NCI-H1436 treated with DMSO at 0.1 percent for 48 hours (cell line): ENCODE measurements around the gene ZNF143.
"Not testable (repeated sequence)": the region's sequence is repeated elsewhere in the genome, so short reads cannot be mapped to it uniquely, and the experiment has no call there.

ENCODE experiments used
- DNase-seq: peaks from one replicate; lab custom pipeline; 2025; lab: John Stamatoyannopoulos, UW

ZNF143 gene

DNA sequence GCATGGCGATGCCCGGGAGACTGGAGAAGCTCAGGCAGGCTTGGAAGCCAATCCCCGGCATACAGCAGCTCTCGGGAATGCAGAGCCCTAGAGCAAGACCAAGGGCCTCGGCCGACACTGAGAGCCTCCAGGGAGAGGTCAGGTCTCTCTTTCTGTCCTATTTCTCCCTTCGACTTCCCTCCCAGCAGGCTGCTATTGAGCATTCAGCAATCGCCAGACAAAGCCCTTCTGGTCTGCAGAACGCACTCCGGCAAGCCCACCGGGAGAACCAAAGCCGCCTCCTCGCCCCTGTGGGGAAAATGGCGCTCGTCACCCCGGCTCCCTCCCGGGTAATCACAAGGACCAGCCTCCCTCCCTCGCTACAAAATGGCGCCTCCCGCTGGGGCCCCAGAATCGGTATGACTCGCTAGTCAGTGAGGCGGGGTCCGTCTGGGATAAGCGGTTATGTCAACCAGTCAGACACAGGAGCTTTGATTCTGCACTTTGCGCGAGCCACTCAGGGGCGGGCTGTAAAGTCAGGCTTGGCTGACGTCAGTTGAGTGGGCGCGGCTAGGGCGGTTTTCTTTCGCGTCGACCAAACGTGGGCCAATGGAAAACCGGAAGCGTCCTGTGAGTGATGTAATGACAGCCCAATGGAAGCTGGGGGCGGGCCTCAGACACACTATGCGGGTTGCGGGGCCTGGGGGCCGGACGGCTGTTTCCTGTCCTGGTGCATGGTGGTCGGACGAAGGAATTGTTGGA lies at the start of gene ZNF143:
Gene ZNF143, plus strand, starts transcription at position 691 of the 741 bp plus-strand sequence. CDS start 10,297 bp downstream, outside the sequence.
- DNase-seq = peak; percentile 99

DNA sequence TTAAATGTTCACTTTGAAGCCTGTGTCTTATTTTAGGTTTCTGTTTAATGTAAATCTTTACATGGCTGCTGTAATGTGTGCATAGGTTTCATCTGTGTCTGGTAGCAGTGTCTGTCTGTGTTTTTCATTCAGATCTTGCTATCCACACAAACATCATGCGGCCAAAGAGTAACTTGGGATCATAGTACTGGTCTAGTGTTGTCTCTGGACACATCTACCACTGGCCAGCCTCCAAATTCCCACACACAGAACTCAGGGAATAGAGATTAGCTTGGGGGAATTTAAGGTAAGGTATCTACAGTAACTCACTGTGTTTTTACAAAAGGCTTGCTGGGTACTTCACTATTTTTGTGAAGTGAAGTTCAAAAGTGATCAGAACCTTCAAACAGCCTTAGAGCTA lies 32.1 kb upstream of the ZNF143 start:
- DNase-seq = no peak

- no peak for DNase-seq
These were observed 22.2 kb upstream of the ZNF143 start for GRCh38 chr11:9438611-9439010.

DNA sequence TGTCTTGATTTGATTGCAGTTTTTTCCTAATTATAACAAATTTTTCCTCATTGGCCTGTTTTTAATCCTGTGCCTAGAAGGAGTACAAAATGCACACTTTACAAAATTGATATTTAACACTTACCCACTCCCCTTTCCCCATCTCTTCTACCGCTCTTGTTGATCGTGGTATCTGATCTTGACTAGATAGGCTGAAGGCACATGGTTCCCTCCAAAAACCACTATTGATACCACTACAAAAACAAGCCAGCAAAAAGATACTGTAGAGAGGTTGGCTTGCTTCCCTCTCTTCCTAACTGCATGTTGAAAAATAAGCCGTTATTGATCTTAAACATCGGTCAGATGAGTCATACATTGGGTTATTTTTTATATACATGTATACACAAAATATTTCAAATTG lies 14.6 kb upstream of the ZNF143 start:
- DNase-seq = no peak

DNA sequence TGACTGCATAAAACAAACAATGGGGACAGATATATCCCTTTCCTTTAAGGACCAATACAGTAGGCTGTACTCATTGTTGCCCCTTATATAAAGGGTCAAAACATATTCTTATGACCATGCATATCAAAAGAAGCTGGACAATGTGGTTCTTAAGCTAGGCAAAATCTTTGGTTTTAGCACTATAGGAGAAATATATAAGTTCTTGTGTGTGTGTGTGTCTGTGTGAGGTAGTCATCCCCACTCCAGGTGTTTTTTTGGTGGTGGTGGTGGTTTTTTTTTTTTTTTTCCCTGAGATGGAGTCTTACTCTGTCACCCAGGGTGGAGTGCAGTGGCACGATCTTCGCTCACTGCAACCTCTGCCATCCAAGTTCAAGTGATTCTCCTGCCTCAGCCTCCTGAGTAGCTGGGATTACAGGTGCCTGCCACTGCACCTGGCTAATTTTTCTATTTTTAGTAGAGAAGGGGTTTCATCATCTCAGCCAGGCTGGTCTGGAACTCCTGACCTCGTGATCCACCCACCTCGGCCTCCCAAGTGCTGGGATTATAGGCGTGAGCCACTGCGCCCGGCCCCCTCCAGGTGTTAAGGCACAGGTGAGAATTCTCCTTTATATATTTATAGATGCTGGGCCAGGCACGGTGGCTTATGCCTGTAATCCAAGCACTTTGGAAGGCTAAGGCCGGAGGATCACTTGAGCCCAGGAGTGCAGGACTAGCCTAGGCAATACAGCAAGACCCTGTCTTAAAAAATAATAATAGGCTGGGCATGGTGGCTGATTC lies 12.0 kb upstream of the ZNF143 start:
- DNase-seq = no peak

- DNase-seq = not testable (repeated sequence)
These were observed 8.8 kb upstream of the ZNF143 start for GRCh38 chr11:9452023-9452422.

DNA sequence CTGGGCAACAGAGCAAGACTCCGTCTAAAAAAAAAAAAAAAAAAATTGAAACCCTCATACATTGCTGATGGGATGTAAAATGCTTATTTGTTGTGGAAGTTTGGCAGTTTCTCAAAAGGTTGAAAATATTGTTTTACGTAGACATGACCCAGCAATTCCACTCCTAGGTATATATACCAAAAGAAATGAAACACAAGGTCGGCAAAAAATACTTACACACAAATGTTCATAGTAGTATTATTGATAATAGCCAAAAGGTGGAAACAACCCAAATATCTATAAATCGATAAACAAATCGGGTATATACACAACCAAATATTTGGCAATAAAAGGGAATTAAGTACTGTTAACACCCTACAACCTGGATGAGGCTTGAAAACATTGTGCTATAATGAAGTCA lies 5.1 kb upstream of the ZNF143 start:
- no peak for DNase-seq

DNA sequence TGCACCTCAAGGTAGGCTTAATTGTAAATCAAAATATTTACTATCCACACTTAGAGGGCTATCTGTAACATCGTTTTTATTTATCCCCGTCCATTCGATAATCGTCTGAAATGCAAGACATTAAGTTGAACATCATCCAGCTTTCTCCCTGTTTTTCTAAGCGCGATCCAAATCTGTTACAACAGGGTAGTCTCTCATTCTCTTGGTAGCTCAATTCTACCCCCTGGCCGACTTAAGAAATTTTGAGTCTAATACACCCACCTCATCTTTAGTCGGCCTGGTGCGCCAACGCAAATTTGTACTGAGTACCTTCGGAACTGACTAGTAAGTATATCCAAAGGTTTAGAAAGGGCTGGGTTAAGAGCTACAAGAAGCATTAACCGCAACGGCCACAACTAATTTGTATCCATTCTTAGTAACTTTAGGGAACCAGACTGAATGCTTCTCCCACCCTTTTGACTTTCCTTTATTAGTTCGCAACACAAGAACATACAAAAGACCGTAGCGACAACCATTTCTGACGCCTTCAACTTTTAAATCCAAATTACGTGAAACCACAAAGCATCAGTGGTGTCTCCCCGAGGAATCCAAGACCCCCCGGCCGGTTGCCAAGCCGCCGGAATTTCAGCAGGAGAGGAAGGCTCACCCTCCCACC lies 1.0 kb upstream of the ZNF143 start:
- no peak for DNase-seq

DNA sequence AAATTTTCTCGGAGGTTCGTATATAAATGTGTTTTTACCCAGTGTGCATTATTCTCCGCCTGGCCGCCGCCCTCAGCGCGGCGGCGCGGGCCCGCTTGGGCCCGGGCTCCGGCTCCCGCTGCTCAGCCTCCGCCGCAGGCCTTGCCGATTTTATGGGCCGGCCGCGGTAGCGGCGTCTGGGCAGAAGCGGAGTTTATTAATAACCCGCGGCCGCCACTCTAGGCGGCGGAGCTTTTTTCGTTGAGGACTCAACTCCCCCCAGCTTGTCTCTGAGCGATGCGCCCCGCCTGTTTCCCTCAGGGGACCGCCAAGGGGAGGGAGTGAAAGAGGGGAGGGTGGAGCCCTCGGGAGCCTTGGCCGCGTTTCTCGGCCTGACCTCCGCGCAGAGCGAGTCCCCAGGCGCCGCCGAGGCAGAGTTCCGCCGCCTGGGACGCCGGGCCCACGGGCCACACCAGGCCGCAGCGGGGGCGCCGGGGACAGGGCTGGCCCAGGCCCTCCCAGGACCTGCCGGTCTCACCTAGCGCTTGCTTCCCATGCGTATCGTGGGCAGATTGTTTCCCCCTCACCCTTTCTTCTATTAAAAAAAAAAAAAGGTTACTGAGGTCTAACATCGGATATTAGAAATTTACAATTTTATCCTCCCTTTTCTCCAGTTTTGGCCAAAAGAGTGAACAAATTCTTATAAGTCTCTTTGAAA lies 399 bp downstream of the ZNF143 start:
- peak; percentile 44 for DNase-seq

DNA sequence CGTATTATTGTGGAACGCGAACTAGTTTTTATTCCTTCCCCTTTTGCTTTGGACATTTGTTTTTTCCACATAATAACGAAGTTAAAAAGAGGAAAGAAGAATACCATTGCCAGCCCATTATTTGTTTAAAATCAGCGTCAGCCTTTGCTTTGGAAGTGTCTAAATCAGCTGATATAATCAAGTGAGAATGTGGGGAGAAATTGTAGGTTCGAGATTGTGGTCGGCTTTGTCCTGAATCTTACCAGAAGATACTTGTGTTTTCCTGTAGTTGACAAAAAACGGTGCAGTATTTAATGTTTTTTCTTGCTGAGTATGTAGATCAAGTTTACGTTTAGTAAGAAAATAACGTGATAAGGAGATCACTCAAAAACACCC lies 935 bp downstream of the ZNF143 start:
- DNase-seq = no peak

GRCh38 chr11:9462172-9462799 lies 1.5 kb downstream of the ZNF143 start:
- no peak for DNase-seq

DNA sequence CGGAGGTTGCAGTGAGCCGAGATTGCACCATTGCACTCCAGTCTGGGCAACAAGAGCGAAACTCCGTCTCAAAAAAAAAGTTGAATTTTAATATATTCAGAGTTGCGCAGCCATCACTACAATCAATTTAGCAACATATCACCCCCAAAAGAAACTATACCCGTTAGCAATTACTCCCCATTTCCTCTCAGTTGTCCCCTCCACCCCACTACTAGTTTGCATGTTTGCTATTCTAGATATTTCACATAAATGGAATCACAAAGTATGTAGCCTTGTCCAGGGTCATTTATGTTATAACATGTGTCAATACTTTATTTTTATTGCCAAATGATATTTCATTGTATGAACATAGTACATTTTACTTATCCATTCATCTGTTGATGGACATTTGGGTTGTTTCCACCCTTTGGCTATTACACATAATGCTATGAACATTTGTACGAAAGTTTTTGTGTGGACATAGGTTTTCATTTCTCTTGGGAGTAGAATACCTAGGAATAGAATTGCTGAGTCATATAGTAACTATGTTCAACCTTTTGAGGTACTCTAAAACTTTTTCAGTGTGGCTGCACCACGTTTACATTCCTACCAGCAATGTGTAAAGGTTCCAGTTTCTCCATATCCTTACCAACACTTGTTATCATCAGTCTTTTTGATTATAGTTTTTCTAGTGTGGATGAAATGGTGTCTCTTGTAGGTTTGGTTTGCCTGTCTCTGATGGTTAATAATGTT lies 2.2 kb downstream of the ZNF143 start:
- no peak for DNase-seq

GRCh38 chr11:9470765-9471164 lies 10.0 kb downstream of the ZNF143 start:
- DNase-seq = no peak

DNA sequence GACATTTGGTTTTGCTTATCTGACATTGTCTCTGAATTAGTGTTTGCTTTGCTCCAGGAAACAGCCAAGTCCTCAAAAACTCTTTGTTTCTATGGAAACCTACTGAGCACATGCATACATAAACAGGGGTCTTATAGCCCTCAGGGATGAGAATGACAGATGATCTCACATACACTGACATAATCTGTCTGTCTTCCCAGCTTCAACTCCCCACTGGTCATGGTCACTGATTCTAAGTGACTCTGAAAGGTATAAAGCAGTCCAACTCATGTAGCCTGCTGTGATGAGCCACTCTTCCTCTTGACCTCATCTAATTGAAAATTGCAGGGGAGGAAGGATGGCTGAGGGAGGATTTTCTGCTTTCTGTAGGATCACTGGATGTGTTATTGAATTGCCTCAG lies 12.6 kb downstream of the ZNF143 start:
- DNase-seq = no peak

DNA sequence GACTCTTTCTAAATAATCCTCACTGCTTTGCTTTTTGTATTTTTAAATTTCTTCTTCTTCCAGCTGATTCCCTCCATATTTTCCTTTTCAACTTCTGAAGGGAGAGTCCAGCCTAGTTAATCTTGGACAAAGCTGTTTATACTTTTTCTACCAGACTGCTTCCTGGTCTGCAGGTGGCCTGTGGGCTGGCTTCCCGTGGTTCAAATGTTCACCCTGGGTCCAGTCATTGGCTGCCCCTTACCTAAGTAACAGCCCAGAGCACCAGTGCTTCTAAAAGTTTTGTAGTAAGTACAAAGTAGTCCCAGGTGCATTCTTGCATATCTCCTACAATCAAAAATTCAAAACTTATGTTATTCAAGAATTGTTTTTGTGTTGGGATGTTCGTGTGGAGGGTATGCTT lies 19.1 kb downstream of the ZNF143 start:
- no peak for DNase-seq

DNA sequence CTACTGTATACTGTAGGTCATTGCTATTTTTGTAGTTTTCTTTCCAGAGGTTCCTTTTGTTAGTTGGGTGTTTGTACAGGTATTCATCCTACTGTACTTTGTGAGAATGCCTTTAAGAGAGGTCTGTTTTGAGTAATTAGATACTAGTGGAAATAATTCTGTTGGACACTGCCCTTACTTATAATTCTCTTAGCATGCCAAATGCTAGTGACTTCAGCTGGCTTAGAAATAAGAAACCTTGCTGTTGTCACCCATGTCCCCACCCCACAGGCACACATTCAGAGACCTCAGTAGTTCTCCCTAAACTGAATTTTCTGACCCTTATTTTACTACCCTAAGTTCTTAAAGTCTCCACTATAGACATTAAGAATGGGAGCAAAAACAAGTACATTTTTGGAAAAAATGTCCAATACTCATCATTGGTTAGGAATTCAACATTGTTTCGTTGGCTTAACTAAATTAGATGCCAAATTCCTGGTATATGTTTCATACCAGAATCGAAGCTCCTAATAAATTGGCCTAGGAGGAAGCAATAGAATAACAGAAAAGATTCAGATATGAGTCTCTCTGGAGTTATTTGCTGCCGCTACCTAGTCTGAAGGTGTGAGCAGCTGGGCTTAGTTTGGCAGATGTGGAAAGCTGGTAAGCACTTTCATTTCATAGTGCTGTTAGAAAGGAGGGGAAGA lies 28.4 kb downstream of the ZNF143 start:
- DNase-seq = no peak

- no peak for DNase-seq
These were observed 29.6 kb downstream of the ZNF143 start for GRCh38 chr11:9490376-9490775.

GRCh38 chr11:9493492-9493891 lies 32.7 kb downstream of the ZNF143 start:
- DNase-seq = no peak

GRCh38 chr11:9494316-9494715 lies 33.5 kb downstream of the ZNF143 start:
- no peak for DNase-seq

- no peak for DNase-seq
These were observed 35.1 kb downstream of the ZNF143 start for GRCh38 chr11:9495803-9496514.
